ENCODE measurements around the gene PRPF31.

DNA sequence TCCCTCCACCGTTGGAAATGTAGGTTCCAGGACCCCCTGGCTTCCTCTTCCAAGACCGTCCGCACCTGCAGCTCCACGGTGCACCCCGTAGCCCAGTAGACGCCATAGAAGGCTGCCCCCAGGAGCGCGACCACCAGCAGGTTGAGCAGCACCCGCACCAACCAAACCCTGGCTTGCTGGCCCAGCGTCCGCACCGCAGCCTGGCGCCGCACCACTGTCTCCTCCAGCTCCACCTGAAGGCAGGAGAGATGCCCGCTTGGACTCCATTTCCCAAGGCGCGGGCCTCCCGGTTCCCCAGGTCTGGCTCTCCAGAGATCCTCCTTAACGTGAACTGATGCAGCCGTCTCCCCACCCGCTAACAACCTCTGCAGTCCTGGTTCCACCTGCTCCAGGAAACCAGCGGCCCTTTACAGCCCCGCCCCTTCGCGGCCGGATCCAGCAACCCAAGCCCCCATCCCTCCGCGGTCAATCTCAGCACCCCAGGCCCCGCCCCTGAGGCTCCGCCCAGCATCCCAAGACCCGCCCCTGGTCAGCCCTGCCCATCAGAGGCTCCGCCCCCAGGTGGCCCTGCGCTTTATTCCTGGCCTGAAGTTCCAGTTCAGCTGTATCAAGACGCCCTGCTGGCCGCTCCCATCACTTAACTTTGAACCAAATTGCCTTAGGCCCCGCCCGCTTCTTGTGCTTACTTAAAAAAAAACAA, 49.0 kb downstream of the PRPF31 start:
- TF ChIP-seq EP300 (IDR thresholded peaks at IDR 0.05): no peak
- TF ChIP-seq, protein P1, sequence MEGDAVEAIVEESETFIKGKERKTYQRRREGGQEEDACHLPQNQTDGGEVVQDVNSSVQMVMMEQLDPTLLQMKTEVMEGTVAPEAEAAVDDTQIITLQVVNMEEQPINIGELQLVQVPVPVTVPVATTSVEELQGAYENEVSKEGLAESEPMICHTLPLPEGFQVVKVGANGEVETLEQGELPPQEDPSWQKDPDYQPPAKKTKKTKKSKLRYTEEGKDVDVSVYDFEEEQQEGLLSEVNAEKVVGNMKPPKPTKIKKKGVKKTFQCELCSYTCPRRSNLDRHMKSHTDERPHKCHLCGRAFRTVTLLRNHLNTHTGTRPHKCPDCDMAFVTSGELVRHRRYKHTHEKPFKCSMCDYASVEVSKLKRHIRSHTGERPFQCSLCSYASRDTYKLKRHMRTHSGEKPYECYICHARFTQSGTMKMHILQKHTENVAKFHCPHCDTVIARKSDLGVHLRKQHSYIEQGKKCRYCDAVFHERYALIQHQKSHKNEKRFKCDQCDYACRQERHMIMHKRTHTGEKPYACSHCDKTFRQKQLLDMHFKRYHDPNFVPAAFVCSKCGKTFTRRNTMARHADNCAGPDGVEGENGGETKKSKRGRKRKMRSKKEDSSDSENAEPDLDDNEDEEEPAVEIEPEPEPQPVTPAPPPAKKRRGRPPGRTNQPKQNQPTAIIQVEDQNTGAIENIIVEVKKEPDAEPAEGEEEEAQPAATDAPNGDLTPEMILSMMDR (IDR thresholded peaks at IDR 0.05): no peak
